NCI-H226 (cell line): ENCODE measurements around the gene NFKB1.
"Not testable (repeated sequence)": the region's sequence is repeated elsewhere in the genome, so short reads cannot be mapped to it uniquely, and the experiment has no call there.

ENCODE experiments used
- DNase-seq: peaks from one replicate; pipeline ENCODE4 v3.0.0-alpha.2; 2015

The NFKB1 gene

DNA sequence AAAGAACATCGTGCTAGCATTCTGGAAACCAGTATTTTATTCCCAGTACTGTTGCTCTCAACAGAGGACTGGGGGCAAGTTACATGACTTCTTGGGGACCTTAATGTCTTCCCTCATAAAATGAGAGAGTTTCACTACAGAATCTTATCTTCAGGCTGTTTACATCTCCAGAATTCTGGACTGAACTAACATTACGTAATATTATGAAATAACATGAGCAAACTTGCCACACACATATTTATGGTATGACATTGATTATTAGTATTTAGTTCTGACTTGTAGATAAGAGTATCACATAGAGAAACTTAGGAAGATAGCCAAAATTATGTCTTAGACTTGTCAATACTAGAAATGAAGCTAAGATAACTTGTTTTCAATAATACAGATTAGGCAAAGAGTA lies 68.0 kb downstream of the NFKB1 start:
- DNase-seq, result peak; percentile 51

- not testable (repeated sequence) for DNase-seq
Observed at GRCh38 chr4:102570211-102570610, 69.1 kb downstream of the NFKB1 start.

DNA sequence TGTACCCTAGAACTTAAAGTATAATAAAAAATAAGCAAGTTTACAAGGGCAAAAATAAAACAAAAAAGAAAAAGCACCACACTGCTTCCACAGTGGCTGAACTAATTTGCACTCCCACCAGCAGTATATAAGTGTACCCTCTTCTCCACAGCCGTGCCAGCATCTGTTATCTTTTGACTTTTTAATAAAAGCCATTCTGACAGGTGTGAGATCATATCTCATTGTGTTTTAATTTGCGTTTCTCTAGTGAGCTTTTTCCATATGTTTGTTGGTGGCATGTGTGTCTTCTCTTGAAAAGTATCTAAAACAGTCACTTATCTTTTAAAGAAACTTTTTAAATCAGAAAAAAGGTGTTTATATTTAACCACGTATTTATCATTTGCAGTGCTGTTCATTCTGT lies 71.3 kb downstream of the NFKB1 start:
- no peak for DNase-seq

- DNase-seq, result no peak
Observed at GRCh38 chr4:102574317-102574716, 73.2 kb downstream of the NFKB1 start.

- no peak for DNase-seq
Observed at GRCh38 chr4:102575369-102576129, 74.4 kb downstream of the NFKB1 start.

- DNase-seq, result no peak
Observed at GRCh38 chr4:102578270-102578669, 77.1 kb downstream of the NFKB1 start.

DNA sequence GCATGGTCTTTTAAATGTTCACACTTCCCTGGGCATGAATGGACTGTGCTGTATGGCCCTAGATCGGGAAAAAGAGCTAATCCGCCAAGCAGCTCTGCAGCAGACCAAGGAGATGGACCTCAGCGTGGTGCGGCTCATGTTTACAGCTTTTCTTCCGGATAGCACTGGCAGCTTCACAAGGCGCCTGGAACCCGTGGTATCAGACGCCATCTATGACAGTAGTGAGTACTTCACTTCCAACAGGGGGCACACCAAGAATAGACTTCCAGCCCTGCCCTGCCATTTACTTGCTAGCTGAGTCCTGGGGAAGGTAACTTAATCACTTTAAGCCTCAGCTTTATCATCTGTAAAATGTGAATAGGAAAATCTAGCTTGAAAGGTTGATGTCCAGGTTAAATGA lies 77.7 kb downstream of the NFKB1 start:
- DNase-seq, result no peak

- no peak for DNase-seq
Observed at GRCh38 chr4:102579794-102580462, 78.8 kb downstream of the NFKB1 start.

DNA sequence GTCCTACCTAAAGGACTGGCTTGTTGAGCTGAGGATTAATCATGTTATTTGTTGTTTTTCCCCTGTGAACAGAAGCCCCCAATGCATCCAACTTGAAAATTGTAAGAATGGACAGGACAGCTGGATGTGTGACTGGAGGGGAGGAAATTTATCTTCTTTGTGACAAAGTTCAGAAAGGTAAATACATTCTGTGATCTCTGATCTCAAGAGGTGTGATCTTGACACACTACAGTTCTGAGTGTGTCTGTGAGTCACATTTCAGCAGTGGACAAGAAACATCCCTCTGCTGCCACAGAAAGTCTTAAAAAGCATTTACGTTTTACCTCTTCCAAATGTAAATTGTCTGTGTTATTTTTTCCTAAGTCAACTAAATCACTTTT lies 79.3 kb downstream of the NFKB1 start:
- DNase-seq, result no peak

GRCh38 chr4:102584091-102584490 lies 82.9 kb downstream of the NFKB1 start:
- no peak for DNase-seq

- DNase-seq, result no peak
Observed at GRCh38 chr4:102585329-102585728, 84.2 kb downstream of the NFKB1 start.

DNA sequence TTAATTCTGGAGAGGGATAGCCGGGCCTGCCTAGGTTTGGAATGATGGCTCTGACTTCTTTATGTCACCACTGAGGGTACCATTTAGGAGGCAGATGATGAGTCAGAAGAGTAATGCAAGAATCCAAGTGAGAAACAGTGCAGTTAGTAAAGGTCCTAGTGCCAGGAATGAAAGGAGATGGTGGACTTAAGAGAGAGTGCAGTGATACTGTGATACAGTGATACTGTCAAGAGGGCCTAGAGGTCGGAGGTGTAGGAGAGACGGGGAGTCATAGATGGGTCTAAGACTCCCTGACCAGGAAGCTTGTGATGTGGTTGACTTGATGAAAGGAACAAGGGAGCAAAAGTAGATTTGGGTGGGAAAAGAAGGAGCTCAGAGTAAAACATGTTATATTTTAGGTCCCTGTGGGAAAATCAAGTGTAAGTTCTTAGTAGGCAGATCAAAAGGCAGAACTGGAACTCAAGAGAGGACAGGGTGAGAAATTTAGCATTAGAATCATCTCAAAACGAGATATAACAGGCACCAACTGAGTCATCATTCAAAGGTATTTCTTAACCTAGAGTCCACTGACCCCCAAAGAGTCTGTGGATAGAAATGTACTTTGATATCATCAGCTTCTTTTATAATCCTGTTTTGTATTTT lies 85.0 kb downstream of the NFKB1 start:
- no peak for DNase-seq

GRCh38 chr4:102586644-102587021 lies 85.5 kb downstream of the NFKB1 start:
- DNase-seq, result no peak

DNA sequence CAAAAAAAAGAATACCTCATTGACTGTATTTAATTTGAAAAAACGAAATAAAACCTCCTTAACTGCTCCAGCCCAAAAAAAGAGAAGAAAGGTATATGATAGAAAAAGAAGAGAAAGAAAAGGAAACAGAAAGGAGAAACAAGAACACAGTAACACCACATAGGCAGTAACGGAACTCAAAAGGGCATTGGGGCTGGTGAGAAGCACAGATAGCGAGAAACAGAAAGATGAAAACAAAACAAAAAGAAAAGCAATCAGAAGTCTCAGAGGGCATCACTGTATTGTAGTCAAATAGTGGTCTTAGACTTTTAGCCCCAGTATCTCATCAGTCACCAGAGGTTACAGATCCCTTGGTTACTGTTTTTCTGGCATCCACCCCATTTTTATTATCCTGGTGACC lies 88.6 kb downstream of the NFKB1 start:
- DNase-seq, result no peak

DNA sequence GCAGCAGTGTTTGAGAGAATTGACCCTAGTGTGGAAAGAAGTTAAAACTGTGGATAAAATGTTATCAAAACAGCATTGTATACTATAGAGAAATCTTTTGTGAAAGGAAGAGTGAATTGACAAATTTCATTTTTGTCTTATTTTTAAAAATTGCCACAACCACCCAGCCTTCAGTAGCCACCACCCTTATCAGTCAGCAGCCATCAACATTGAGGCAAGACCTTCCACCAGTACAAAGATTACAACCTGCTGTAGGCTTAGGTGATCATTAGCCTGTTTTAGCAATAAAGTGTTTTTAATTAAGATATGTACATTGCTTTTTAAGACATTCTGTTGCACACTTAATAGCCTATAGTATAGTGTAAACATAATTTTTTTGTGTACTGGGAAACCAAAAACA lies 91.1 kb downstream of the NFKB1 start:
- no peak for DNase-seq

DNA sequence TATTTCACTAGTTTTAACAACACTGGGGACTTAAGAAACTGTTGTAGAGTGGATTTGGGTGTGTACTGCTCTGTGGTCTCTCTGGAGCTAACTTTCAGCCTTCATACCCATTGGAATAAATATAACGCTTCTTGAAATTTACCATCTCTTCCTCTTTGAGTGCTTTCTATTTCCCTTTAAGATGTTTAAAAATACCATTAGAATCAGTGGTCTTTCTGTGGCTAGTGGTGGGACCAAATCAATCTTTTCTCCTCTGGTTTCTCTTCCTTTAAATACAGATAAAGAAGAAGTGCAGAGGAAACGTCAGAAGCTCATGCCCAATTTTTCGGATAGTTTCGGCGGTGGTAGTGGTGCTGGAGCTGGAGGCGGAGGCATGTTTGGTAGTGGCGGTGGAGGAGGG lies 92.0 kb downstream of the NFKB1 start:
- no peak for DNase-seq

GRCh38 chr4:102594000-102594399 lies 92.8 kb downstream of the NFKB1 start:
- DNase-seq, result no peak

- no peak for DNase-seq
Observed at GRCh38 chr4:102596532-102596931, 95.4 kb downstream of the NFKB1 start.

GRCh38 chr4:102598086-102598761 lies 97.1 kb downstream of the NFKB1 start:
- DNase-seq, result no peak

DNA sequence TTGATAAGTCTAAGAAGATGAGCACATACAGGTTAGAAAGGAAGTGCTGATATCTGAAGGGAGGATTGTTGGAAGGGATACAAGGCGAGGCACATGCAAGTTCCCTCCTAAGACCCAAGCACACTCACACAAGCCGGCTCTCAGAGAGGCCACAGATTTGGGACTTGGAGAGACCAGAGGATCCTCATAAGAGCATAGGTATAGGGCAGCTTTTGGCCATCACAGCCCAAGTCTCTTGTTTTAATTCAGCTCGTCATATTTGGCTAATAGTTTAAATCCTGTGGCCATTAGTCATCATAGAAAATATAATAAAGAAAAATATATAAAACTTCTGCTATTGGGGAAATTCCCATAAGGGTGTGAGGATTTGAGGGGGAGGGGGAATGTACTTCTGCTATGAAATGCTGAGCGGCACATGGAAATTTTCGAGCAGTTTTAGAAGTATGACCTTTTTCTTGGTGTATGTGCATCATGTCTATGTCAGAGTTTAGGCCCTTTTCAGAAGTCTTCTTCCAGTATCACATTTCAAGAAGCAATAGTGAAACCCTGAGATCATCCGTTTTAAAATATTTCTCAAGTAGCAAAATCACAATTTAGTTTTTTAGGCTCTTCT lies 97.7 kb downstream of the NFKB1 start:
- DNase-seq, result no peak

DNA sequence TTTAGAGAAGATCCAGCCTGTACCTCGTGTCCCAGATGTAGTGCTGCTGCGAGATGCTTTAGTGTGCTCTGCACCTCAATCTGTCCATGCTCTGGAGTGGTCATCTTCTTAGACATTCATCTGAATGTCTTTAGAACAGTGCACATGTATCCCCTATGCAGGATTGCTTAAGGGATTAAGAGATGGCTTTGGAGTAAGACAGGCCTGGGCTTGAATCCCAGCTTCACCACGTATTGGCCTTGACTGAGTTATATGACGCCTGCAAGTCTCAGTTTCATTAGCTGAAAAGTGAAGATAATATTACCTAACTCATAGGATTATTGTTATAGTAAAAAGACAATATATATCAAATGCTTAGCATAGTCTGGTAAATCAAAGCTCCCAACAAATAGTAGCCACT lies 98.3 kb downstream of the NFKB1 start:
- no peak for DNase-seq

DNA sequence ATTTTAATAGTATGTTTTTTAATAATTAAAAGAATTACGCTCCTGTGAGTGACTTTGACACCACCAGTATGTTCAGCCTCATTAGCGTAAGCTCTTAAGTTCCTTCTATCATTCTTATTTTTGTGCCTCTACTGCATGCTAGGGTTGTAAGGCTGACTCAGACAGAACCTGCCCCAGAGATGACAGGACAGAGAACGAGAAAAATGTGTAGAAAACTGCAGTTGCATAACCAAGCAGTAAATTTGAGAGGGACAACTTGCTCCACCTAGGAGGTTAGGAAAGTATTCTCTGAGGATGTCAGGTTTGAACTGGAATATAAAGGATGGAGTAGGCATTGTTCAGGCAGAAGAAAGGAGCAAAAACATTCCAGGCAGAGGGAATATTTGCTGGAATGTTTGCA lies 98.7 kb downstream of the NFKB1 start:
- no peak for DNase-seq

GRCh38 chr4:102600689-102601088 lies 99.5 kb downstream of the NFKB1 start:
- DNase-seq, result no peak
